ENCODE results near the gene NUTF2.

NUTF2 gene

DNA sequence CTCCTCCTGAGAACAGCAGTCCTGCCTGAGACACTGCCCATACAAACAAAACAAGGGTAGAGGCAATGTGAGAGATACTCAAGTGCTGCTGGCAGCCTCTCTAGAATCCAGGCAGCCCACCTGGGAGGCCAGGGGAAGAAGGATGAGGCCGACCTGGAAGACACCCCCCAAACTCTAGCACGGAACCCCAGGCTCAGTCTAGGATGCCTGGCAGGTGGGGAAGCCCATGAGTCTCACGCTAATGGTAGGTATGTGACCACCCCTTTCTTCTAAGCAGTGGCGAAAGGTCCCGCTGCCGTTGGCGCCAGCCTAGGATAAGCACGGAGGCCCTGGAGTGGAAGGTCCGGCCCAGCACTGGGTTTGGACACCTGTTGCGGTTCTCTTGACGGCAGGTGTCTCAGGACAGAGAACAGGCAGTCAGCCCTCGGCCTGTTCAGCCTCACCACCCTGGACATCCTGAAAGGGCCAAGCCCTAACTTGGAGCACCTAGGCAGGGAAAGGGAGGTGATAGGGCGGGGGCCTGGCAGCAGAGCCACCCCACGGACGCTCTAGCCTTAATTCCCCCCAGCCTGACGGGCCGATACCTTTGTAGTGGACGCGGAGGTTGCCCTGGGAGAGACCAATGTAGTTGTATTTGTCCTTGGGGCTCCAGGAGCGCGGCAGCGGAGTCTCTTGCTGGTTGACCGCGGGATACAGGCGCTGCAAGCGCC, 40.9 kb upstream of the NUTF2 start:
- H3K4me3 ChIP-seq (ENCODE audit: low read depth, low read length), result peak overlapping the region; percentile 83
- TF ChIP-seq, protein P1, sequence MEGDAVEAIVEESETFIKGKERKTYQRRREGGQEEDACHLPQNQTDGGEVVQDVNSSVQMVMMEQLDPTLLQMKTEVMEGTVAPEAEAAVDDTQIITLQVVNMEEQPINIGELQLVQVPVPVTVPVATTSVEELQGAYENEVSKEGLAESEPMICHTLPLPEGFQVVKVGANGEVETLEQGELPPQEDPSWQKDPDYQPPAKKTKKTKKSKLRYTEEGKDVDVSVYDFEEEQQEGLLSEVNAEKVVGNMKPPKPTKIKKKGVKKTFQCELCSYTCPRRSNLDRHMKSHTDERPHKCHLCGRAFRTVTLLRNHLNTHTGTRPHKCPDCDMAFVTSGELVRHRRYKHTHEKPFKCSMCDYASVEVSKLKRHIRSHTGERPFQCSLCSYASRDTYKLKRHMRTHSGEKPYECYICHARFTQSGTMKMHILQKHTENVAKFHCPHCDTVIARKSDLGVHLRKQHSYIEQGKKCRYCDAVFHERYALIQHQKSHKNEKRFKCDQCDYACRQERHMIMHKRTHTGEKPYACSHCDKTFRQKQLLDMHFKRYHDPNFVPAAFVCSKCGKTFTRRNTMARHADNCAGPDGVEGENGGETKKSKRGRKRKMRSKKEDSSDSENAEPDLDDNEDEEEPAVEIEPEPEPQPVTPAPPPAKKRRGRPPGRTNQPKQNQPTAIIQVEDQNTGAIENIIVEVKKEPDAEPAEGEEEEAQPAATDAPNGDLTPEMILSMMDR (IDR thresholded peaks at IDR 0.05; ENCODE audit: low read depth, low read length), result no peak

DNA sequence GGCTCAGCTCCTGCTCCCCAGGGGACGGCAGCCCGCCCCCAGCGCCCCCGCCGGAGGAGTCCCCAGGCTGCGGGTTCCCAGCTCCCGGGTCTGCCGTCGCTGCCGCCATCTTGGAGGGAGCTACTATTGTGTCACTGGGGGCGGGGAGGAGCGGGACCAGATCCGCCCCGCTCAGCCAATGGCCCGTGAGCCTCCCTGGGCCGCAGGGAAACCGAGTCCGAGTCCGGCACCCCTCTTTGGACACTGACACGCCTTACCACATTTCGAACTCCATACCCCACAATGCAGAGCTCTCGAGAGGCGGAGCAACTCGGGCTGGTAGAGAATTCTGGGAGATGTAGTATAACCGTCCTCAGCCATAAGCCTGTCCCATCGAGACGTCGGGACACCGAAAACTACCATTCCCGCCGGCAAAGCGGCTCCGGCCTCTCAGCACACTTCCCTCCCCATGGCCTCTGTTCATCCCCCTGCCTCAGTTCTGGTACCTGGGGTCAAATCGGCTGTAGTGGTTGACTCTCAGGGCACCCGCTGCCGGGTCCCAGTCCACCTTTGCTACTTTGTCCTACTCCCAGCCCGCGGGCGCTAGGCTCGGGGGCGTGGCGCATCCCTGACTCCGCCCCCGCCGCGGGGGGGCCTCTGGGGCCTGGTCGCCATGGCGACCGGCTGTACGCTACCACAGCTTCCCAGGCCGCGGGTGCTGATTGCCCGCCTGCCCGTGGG, 40.1 kb upstream of the NUTF2 start, which contains the start of the genes RANBP10 and TSNAXIP1:
TSS of gene RANBP10 (minus strand) at position 133 of the 720 bp plus-strand sequence. CDS start at position 109, 24 bp downstream.
TSS of gene TSNAXIP1 (plus strand) at position 462 of the 720 bp plus-strand sequence. CDS start 261 bp downstream, outside the sequence.
- H3K4me3 ChIP-seq (ENCODE audit: low read depth, low read length), result peak within 1 kb of the TSS; percentile 83
- TF ChIP-seq, protein P1 (IDR thresholded peaks at IDR 0.05; ENCODE audit: low read depth, low read length), result no peak

DNA sequence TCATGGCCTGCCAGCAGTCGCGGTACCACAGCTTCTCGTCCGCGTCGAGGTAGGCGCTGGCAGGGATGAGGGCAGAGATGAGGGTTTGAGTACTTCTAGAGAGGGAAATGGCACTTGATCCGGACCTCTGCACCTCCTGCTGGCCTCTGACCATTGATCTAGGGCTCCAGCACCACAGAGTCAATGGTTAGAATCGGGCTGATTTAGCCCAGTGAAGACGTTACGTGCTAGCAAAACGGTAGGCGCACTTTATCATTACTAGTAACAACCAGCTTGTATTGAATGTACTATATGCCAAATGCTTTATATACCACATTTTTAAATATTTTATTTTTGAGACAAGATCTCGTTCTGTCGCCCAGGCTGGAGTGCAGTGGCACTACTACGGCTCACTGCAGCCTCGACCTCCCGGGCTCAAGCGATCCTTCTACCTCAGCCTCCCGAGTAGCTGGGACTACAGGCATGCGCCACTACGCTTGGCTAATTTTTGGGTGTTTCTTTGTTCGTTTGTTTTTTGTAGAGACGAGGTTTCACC, 39.5 kb upstream of the NUTF2 start:
- TF ChIP-seq, protein P1 (IDR thresholded peaks at IDR 0.05; ENCODE audit: low read depth, low read length), result no peak

DNA sequence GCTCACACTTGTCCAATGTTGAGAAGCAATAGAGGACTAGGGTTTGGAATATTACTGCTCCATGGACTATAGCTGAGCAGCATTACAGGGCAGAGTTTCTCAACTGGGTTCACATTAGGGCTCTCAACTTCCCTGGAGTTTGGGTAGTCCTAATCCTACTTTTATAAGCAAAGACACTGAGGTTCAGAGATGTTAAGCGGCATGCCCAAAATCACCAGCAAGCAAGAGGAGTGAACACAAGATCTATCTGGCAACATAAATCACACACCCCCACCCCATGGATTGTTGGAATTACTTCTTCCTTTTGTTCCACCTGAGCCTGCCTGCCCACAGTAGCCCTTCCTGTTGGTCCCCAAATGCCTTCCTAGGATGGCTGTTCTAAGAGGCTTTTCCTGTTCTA, 34.8 kb upstream of the NUTF2 start:
- TF ChIP-seq, protein P1 (IDR thresholded peaks at IDR 0.05; ENCODE audit: low read depth, low read length), result no peak
- no peak overlapping the region for H3K4me3 ChIP-seq (ENCODE audit: low read depth, low read length)

More for the DNA sequence above, 39.5 kb upstream of the NUTF2 start:
- peak overlapping the region; percentile 83 for H3K4me3 ChIP-seq (ENCODE audit: low read depth, low read length)

DNA sequence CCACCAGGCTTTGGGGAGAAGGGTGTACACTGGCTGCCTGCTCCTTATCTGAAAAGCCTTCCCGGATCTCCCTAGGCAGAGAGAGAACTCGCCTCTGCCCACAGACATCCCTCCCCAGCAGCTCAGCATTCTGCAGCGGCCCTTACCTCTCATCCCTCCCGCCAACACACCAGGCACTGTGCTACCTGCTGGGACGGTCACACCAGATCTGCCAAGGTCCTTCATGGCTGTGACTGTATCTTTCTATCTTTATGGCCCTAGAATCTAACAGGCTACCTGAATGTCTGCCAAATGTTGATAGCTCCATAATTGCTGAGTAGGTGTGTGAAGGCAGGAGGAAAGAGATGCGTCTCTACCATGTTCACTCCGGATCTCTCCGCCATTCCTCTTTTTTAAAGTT, 32.2 kb upstream of the NUTF2 start:
- TF ChIP-seq, protein P1 (IDR thresholded peaks at IDR 0.05; ENCODE audit: low read depth, low read length), result no peak
- H3K4me3 ChIP-seq (ENCODE audit: low read depth, low read length), result no peak overlapping the region

DNA sequence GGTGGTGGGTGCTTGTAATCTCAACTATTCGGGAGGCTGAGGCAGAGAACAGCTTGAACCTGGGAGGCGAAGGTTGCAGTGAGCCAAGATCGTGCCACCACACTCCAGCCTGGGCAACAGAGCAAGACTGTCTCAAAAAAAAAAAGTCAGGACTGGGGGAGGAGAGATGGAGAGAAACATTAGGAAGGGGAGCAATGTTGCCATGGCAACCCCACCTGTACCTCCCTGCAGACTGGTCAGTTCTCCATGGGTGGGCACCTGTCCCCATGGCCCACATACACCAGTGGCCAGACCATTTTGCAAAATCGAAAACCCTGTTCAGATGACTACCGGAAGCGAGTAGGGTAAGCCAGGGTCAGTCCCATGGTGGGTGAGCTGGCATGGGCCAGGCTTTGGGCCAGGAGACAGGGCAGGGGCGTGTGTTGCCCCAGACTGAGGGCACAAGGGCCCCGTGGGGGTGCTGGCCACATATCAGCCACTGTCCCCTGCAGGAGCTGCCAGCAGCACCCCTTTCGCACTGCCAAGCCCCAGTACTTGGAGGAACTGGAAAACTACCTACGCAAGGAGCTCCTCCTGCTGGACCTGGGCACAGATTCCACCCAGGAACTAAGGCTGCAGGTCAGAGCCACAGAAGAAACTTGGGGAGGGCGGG, 26.0 kb upstream of the NUTF2 start:
- H3K4me3 ChIP-seq (ENCODE audit: low read depth, low read length), result no peak overlapping the region
- TF ChIP-seq, protein P1 (IDR thresholded peaks at IDR 0.05; ENCODE audit: low read depth, low read length), result no peak
